RWPE2 (cell line): ENCODE data around the gene COA8.
"Not testable (repeated sequence)": the region's sequence is repeated elsewhere in the genome, so short reads cannot be mapped to it uniquely, and the experiment has no call there.

Experiments used
- ATAC-seq: fragments of 200-7000 bp; cut with Tn5 transposase; 3 replicates; pipeline ENCODE4 v1.9.1; 2021; ENCODE audit warnings: low read depth
- DNase-seq: peaks from one replicate; pipeline ENCODE4 v3.0.0-alpha.2; 2020; ENCODE audit warnings: low spot score
- H3K27ac ChIP-seq: fragments of 450-650 bp; 2 replicates; pipeline ENCODE4 v1.5.1; 2017; ENCODE audit warnings: mild to moderate bottlenecking; ENCODE audit not compliant: poor library complexity, severe bottlenecking
- H3K27me3 ChIP-seq: fragments of 250-450 bp; sonication (Bioruptor Pico); 2 replicates; pipeline ENCODE4 v1.5.1; 2021; ENCODE audit warnings: mild to moderate bottlenecking, moderate library complexity; ENCODE audit not compliant: insufficient read depth, poor library complexity, severe bottlenecking
- H3K36me3 ChIP-seq: fragments of 250-450 bp; sonication (Bioruptor Pico); 2 replicates; pipeline ENCODE4 v1.5.1; 2020; ENCODE audit warnings: low read depth, mild to moderate bottlenecking, moderate library complexity
- H3K4me1 ChIP-seq: fragments of 250-450 bp; sonication (Bioruptor Pico); 2 replicates; pipeline ENCODE4 v1.5.1; 2021; ENCODE audit warnings: mild to moderate bottlenecking, moderate library complexity; ENCODE audit not compliant: insufficient read depth, poor library complexity, severe bottlenecking
- H3K4me3 ChIP-seq: fragments of 250-450 bp; sonication (Bioruptor Pico); 2 replicates; pipeline ENCODE4 v1.5.1; 2021; ENCODE audit warnings: mild to moderate bottlenecking, moderate library complexity; ENCODE audit not compliant: severe bottlenecking
- H3K9me3 ChIP-seq: fragments of 250-450 bp; sonication (Bioruptor Pico); 2 replicates; pipeline ENCODE4 v1.5.1; 2021; ENCODE audit warnings: mild to moderate bottlenecking, moderate library complexity; ENCODE audit not compliant: severe bottlenecking
- CTCF ChIP-seq: fragments of 450-650 bp; IDR thresholded peaks from one replicate; pipeline ENCODE4 v1.5.1; 2017; ENCODE audit warnings: mild to moderate bottlenecking, moderate library complexity; ENCODE audit not compliant: poor library complexity, severe bottlenecking

The COA8 gene

GRCh38 chr14:103522649-103523574 lies 39.8 kb upstream of the COA8 start, which contains the start of gene CKB:
Gene CKB (minus strand): TSS chr14:103522830. CDS start chr14:103522493, 337 bp downstream.
- Histone ChIP-seq H3K27me3 (peaks cover 16% of the 10 kb centered on the region), H3K27ac (peak within 1 kb of the TSS; percentile 54), H3K36me3 (peaks cover 5% of the 10 kb centered on the region; the same call in 1 of the 2 replicates), H3K4me1 (peaks cover 14% of the 10 kb centered on the region), H3K9me3 (no peaks in the 10 kb centered on the region), H3K4me3 (peak within 1 kb of the TSS; percentile 60)
- no peak for DNase-seq
- TF ChIP-seq CTCF: no peak
- ATAC-seq: peak; percentile 26; the same call in 2 of the 3 replicates

GRCh38 chr14:103523575-103523954 lies 39.2 kb upstream of the COA8 start:
- Histone ChIP-seq H3K27me3 (peaks cover 16% of the 10 kb centered on the region), H3K9me3 (no peaks in the 10 kb centered on the region), H3K27ac (no peak overlapping the region), H3K36me3 (peaks cover 5% of the 10 kb centered on the region; the same call in 1 of the 2 replicates), H3K4me1 (peaks cover 10% of the 10 kb centered on the region), H3K4me3 (no peak overlapping the region)
- no peak for TF ChIP-seq CTCF
- DNase-seq (no peak), ATAC-seq (no peak)

- no peak overlapping the region for H3K4me3 ChIP-seq
- DNase-seq (no peak), ATAC-seq (no peak)
- TF ChIP-seq CTCF: no peak
- peaks cover 4% of the 10 kb centered on the region for H3K4me1 ChIP-seq
- H3K27me3 ChIP-seq: peaks cover 16% of the 10 kb centered on the region
- H3K9me3 ChIP-seq: no peaks in the 10 kb centered on the region
- no peak overlapping the region for H3K27ac ChIP-seq
- peaks cover 5% of the 10 kb centered on the region; the same call in 1 of the 2 replicates for H3K36me3 ChIP-seq
Measured at GRCh38 chr14:103524002-103524935, 38.5 kb upstream of the COA8 start.

- H3K27ac ChIP-seq, H3K36me3 ChIP-seq, DNase-seq, ATAC-seq, H3K4me3 ChIP-seq, H3K4me1 ChIP-seq, H3K9me3 ChIP-seq: not testable (repeated sequence)
- peaks cover 16% of the 10 kb centered on the region for H3K27me3 ChIP-seq
Measured at GRCh38 chr14:103525430-103526246, 37.1 kb upstream of the COA8 start.
